ENCODE measurements around the gene PLA2G2F.

Gene PLA2G2F

GRCh38 chr1:20180844-20181207 lies 41.7 kb downstream of the PLA2G2F start:
- TF ChIP-seq POLR2A (IDR thresholded peaks at IDR 0.05; ENCODE audit: low read depth, low read length), result no peak
- no peak for FAIRE-seq
- DNase-seq (ENCODE audit: insufficient read length, low spot score), result no peak

GRCh38 chr1:20182415-20182814 lies 43.3 kb downstream of the PLA2G2F start:
- FAIRE-seq (no peak), DNase-seq (ENCODE audit: insufficient read length, low spot score) (no peak)
- TF ChIP-seq POLR2A (IDR thresholded peaks at IDR 0.05; ENCODE audit: low read depth, low read length), result no peak

- FAIRE-seq, result no peak
- TF ChIP-seq POLR2A (IDR thresholded peaks at IDR 0.05; ENCODE audit: low read depth, low read length), result no peak
- DNase-seq (ENCODE audit: insufficient read length, low spot score), result no peak
Observed at GRCh38 chr1:20183035-20183434, 43.9 kb downstream of the PLA2G2F start.

- FAIRE-seq, result no peak
Observed at GRCh38 chr1:20183616-20184271, 44.6 kb downstream of the PLA2G2F start.

GRCh38 chr1:20184481-20184900 lies 45.4 kb downstream of the PLA2G2F start:
- FAIRE-seq (no peak), DNase-seq (ENCODE audit: insufficient read length, low spot score) (no peak)
- TF ChIP-seq POLR2A (IDR thresholded peaks at IDR 0.05; ENCODE audit: low read depth, low read length), result no peak

More at GRCh38 chr1:20183616-20184271, 44.6 kb downstream of the PLA2G2F start:
- TF ChIP-seq POLR2A (IDR thresholded peaks at IDR 0.05; ENCODE audit: low read depth, low read length), result no peak
- no peak for DNase-seq (ENCODE audit: insufficient read length, low spot score)

- TF ChIP-seq POLR2A (IDR thresholded peaks at IDR 0.05; ENCODE audit: low read depth, low read length), result no peak
- FAIRE-seq (no peak), DNase-seq (ENCODE audit: insufficient read length, low spot score) (no peak)
Observed at GRCh38 chr1:20184997-20185833, 46.1 kb downstream of the PLA2G2F start.

- TF ChIP-seq POLR2A (IDR thresholded peaks at IDR 0.05; ENCODE audit: low read depth, low read length), result no peak
- no peak for DNase-seq (ENCODE audit: insufficient read length, low spot score)
- FAIRE-seq, result no peak
Observed at GRCh38 chr1:20185834-20186782, 47.0 kb downstream of the PLA2G2F start, which contains the start of the genes PLA2G2C and UBXN10. Gene PLA2G2C, minus strand, starts transcription at chr1:20186518. Its CDS starts 9,155 bp downstream, at chr1:20177363. Gene UBXN10, plus strand, starts transcription at chr1:20186096. Its CDS starts 4,466 bp downstream, at chr1:20190562.

- no peak for FAIRE-seq
- DNase-seq (ENCODE audit: insufficient read length, low spot score), result no peak
- TF ChIP-seq POLR2A (IDR thresholded peaks at IDR 0.05; ENCODE audit: low read depth, low read length), result no peak
Observed at GRCh38 chr1:20187103-20187812, 48.1 kb downstream of the PLA2G2F start.

- TF ChIP-seq POLR2A (IDR thresholded peaks at IDR 0.05; ENCODE audit: low read depth, low read length), result no peak
- FAIRE-seq, result no peak
- DNase-seq (ENCODE audit: insufficient read length, low spot score), result no peak
Observed at GRCh38 chr1:20187813-20188454, 48.8 kb downstream of the PLA2G2F start.

- no peak for TF ChIP-seq POLR2A (IDR thresholded peaks at IDR 0.05; ENCODE audit: low read depth, low read length)
- no peak for DNase-seq (ENCODE audit: insufficient read length, low spot score)
- FAIRE-seq, result no peak
Observed at GRCh38 chr1:20188455-20188817, 49.3 kb downstream of the PLA2G2F start.

- FAIRE-seq (no peak), DNase-seq (ENCODE audit: insufficient read length, low spot score) (no peak)
- TF ChIP-seq POLR2A (IDR thresholded peaks at IDR 0.05; ENCODE audit: low read depth, low read length), result no peak
Observed at GRCh38 chr1:20189664-20190063, 50.5 kb downstream of the PLA2G2F start.

GRCh38 chr1:20190256-20191160 lies 51.4 kb downstream of the PLA2G2F start:
- DNase-seq (ENCODE audit: insufficient read length, low spot score), result no peak
- no peak for FAIRE-seq
- no peak for TF ChIP-seq POLR2A (IDR thresholded peaks at IDR 0.05; ENCODE audit: low read depth, low read length)
